GM18511 (cell line): Measurements from ENCODE around the gene BMP10.
"Not testable (repeated sequence)": the region's sequence is repeated elsewhere in the genome, so short reads cannot be mapped to it uniquely, and the experiment has no call there.

Source experiments
- ATAC-seq: cut with Tn5 transposase; IDR thresholded peaks from one replicate; pipeline ENCODE4 v1.9.1; 2021; ENCODE audit warnings: mild to moderate bottlenecking, moderate library complexity; ENCODE audit not compliant: unreplicated experiment

The BMP10 gene

DNA sequence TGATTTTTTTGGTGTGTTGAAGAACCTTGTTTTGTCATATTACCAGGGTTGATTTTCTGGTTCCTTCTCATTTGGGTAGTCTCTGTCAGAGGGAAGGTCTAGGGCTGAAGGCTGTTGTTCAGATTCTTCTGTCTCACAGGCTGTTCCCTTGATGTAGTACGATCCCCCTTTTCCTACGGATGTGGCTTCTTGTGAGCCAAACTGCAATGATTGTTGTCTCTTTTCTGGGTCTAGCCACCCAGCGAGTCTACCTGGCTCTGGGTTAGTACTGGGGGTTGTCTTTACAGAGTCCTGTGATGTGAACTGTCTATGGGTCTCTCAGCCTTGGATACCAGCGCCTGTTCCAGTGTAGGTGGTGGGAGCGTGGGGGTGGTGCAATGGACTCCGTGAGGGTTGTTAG, 24.8 kb upstream of the BMP10 start:
- not testable (repeated sequence) for ATAC-seq

DNA sequence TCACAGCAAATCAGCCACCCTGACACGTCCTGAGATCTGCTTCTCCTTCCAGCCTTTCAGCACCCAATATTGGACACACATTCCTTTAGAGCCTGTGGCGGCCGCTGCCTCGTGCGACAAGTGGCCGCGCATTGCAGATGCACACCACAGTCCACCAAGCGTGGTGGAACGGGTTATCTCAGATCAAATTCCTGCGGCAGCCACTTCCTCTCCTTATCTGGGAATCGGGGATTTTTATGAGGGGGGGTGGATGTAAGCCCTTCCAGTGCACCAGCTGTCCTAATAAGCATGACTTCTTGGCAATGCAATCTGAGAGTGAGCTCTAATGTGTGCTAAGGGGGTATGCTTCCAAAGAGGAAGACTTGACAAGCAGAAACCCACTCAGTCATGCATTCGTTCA, 18.3 kb upstream of the BMP10 start:
- no peak for ATAC-seq

DNA sequence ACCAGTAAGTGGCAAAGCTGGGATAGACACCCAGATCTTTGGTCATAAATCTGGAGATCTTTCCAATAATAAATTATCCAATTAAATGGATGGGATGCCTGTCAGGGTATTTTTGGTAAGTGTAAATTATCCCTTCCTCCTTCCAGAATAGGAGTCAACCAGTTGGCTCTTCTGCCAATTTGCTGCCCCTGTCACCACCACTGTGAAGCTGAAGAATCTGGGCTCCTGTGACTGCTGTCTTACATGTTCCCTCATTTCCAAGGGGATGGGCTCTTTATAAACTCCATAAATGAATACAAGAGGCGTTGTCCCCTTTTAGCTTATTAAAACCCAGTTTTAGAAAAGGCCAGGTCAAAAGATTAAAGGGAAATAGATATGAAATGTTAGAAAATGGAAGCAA, 17.8 kb upstream of the BMP10 start:
- no peak for ATAC-seq

DNA sequence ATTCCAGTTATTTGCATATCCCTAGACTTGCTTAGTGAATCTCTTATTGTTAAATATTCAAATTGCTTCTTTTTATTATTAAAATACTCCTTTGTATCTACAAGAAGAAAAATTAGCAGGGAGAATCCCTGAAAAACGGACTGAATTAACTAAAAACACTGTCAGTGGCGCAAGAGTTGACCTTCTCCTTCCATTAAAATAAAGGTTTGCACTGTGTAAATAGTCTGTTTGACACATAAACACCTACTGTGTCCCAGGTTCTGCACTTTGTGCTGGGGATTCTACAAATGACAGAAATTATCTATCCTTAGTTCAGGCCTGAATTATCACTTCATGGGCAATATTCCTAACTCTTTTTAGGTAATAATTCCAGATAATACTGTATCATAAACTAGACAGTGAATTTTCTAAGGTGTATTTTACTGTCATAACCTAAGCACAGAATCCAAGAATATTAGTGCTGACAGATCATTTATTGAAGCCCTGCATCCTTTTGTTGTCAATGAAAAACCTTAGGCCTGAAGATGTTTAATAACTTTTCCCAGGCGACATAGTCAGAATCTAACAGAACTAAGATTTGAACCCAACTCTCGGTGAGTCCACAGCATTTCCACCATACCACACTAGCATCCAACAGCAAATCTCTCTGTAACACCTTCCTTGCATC, 17.0 kb upstream of the BMP10 start:
- ATAC-seq = no peak

DNA sequence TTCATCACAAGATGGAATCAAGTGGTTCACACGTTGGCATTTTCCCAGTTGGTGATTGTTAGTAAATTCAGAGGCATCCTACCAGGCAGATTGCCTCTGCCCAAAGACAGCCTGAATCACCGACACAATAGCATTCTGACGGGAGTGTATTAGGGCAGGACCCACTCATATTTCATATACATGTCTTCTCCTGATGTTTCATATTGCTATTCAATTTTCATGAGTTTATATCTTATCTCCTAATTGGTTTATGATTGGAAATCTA, 14.5 kb upstream of the BMP10 start:
- no peak for ATAC-seq

DNA sequence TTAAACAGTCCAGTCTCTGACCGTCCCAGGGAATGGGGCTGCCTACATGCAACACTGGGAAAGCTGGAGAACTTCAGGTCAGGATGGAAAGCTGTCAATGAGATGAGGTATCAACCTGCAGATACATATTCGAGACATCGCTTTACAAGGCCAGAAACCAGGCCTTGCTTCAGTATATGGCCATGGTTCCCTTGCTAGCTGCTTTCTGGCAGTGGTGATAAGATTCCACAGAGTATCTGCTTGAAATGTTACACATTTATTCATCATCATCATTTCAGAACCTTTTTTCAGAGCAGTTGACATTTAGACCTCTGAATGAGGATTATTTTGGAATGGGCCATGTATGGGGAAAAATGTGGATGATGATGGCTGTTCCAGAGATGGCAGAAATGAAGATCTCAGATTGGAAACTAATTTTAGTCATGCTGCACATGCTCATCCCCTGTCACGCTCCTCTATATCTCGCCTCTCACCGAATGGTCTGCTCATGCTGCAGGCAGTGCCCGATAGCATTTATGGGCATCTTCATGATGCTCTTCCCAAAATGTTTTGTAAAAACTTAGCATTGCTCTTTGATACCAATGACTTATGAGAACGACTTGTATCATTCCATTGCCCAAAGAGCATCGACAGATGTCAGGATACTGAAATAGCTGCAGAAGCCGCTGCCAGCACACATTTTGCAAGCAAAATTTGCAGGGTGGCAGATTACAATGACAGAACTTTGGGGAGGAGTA, 14.0 kb upstream of the BMP10 start:
- no peak for ATAC-seq

DNA sequence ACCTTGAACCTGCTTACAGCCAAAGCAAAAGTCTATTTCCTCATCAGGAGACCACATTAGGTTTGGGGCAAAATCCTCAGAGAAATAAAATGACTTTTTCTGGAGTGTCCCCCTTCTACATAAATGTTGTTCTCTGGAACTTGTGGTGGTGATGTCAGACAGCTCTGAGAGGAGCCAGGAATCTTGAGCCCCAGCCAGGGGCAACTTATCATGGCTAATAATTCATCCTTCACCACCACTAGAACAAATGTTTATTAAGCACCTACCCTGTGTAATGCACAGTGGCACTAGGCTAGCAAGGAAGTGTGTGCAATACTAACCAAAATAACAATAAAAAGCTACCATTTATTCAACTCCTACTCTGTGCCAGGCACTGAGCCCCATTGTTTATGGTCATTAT, 9.0 kb upstream of the BMP10 start:
- ATAC-seq = no peak

DNA sequence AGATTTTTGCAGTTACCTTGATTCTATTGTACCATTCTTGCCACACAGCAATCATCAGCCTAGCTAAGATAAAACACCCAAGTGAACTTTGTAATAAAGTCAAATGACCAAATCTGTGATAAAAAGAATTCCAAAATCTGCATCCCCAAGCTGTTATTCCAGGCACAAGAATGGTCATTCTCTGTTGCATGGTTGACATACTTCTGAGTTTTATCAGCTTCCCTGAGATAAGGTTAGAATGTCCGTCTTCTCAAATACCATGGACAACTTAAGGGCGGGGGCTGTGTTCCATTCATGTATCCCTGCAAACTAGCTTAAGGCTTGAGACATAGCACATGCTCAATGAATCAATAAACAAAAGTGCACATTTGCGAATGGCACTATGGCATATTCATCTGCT, 8.1 kb upstream of the BMP10 start:
- ATAC-seq = no peak

DNA sequence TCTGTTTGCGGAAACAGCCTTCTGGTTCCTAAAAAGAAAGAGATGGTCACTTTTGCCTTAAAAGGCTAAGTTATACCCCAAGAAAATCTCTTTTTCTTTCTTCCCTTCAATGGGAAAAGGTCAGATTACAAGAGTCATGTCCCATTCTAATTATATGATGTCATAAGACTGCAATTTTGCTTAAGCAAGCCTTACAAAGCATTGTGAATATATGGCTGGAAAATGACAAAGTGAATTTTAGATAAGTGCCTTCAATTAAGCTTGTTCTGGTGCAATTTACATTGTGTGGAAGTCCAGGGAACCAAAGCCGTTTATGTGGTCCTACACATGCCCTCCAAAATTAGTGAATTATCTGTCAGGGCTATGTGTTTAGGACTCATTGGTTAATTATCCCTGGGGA, 7.6 kb upstream of the BMP10 start:
- no peak for ATAC-seq

DNA sequence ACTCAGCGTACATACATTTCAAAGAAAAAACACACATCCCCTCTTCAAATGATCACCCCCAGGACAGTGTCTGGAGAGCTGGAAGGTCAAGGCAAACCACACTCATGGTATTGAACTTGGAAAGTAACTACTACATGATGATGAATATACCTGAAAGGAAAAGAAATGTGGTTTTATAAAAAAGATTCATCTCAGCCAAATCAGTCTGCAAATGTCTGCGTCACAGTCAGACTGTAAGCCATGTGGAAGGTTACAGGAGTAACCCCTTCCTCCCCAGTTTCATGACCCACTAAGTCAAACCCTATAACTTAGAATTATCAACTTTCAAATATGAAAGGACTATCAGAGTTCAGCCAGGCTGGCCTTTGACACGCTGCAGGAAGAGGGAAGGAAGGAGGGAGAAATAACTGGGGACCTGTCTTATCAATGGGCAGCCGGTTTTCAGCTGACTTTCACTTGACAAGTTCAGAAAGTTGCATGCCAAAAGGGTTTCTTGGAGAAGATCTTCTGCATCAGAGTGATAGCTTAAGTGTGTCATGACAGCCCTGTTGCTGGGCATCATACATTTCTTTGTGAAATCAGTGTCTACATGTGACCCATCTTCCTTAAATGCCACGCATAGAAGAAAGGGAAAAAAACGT, 7.0 kb upstream of the BMP10 start:
- ATAC-seq = no peak

DNA sequence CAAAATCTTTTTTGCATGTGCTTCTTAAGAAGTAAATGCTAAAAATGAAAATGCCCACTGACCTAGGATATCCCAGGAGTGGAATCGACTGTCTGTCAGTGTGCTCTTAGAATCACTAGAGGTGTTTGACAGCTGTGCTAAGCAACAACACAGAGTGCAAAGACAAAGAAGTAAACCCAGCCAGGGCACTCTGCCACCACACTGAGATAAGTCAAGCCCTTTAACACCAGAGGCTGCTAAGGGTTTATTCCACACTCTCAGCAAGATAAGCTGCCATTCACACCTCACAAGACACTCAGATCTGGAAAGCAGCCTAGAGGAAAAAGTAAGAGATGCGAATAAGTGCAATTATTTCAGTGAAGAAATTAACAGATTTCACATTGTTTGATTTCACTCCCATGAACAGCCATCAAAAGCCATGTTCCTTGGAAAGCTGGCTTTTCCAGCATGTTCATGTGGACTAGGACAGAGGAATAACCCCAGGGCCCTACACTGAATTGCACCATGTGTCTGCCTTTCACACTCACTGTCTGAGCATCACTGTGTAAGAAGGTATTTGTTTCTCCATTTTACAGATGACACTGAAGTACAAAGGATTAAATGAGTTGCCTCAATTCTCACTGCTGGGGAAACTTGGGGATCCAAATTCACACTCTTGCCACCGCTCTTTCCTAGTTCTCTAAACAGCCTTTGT, 6.0 kb upstream of the BMP10 start:
- ATAC-seq = no peak

DNA sequence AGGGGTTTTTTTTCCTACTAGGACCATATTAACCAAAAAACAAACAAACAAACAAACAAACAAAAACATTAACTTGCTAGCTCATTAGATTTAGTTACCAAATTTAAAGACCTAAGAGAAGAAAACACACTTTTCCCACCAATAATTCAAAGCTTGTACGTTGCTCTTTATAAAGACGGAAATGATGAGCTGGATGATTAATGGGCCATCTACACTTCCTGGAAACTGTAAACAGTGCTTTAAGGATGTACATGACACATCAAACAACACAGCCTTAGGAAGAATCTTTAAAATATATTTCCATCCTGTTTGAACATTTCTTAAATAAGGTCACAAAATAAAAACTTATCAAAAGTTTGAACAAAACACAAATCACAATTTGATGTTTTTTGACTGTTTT, 982 bp downstream of the BMP10 start:
- no peak for ATAC-seq

DNA sequence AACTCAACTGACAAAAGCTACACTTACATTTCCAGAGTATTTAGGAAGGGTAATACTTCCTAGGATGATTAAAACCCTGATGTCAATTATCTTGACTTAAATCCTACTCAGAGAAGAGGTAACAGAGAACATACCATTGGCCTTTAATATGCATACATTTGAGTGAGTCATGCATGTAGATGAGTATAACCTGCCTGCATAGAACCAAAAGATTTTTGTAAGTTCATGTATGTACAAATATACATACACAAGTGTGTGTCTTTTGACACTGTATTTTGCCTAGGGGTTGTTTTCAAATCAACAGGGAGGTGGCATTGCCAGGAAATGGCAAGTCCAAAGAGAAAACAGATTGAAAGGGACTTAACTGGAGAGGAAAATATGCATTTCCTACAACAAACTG, 6.1 kb downstream of the BMP10 start:
- no peak for ATAC-seq

DNA sequence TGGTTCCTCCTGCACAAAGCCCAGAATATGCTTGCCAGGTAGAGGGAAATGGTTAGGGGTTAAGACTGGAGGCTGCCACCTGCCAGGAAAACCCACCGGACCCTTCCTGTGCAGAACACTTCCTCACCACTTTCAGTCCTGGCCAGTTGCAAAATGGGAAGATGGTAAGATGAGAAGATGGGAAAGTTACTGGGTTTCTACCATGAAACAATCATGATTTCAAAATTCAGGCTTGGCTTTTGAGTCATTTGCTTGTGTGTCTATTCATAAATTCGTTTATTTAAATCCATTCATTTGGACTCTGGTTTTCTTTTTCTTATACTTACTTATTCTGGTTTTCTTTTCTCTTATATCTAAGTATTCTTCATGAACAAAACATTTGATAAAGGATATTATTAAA, 7.2 kb downstream of the BMP10 start:
- no peak for ATAC-seq

DNA sequence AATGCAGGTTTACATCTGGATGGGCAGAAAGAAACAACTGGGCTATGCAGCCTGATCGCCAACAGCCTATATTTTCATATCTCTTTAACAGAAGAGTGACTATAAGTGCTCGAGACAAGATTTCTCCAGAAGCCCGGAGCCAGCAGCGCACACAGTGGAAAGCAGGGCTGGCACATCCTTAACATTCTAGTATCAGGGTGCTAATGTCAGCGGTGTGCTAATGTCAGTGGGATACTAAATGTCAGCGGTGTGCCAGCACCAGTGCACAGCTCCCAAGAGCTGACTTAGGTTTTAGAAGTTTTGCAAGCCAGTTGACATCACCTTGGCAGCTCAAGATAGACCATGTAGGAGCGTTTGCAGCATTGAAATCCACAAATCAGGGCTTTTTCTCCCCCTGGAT, 8.3 kb downstream of the BMP10 start:
- ATAC-seq = no peak

DNA sequence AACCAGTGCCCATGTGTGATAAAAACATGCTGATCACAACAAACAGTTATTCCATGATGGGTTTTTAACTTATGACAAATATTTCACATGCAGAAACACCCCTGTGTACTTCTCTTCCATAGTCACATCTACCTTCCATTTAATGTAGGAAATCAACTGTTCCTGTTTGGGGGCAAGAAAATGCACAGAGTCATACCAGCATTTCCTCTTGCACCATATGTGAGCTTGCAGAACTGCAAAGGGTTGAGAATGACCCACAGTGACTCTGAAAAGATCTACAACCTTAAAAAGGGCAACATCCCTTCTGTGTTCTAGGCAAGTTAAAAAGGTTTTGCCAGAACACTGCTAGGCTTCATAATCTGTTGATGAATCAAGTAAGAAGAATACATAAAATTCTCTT, 9.9 kb downstream of the BMP10 start:
- no peak for ATAC-seq

DNA sequence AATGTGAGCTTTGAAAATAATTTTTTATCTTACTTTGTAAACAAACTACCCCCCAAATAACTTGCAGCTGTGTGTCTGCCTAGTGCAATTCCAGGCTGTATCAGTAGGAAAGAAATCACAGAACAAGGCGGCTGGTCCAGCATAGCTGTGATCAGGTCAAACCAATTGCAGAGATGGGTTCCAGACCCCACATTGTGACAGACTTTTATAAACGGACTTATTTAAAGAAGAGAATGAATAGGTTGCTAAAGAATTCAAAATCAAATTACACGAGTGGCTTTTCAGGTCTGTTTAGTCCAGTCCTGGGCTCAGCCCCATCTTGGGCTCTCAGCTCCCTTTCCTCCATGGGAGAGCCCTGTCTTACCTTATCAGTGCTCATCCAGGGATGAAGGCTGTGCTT, 11.1 kb downstream of the BMP10 start:
- ATAC-seq = no peak

DNA sequence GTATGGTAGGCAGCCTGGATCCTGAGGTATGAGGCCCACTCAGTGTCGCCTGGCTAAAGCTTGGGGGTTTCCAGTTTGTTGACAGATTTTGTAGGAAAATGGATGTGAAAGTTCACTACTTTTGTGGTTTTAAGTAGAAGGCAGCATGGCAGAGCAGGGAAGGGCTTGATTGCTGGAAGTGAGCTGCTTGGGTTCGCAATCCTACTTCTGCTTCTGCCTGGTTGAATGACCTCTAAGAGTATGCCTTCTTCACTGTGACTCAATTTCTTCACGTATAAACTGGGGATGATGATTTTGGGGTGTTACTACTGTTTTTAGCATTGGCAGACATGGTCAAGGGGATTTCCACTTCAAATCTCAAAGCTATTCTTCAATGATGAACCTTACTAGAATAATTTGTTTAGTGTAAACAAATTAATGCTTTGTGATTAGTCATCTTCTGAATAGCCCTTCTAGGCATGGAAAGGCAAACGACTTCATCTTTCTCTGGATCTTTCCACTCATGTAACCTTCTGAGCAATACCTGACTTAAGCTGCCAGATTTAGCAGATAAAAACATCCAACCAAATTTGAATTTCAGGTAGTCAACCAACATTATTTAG, 13.2 kb downstream of the BMP10 start:
- ATAC-seq = peak; percentile 72

DNA sequence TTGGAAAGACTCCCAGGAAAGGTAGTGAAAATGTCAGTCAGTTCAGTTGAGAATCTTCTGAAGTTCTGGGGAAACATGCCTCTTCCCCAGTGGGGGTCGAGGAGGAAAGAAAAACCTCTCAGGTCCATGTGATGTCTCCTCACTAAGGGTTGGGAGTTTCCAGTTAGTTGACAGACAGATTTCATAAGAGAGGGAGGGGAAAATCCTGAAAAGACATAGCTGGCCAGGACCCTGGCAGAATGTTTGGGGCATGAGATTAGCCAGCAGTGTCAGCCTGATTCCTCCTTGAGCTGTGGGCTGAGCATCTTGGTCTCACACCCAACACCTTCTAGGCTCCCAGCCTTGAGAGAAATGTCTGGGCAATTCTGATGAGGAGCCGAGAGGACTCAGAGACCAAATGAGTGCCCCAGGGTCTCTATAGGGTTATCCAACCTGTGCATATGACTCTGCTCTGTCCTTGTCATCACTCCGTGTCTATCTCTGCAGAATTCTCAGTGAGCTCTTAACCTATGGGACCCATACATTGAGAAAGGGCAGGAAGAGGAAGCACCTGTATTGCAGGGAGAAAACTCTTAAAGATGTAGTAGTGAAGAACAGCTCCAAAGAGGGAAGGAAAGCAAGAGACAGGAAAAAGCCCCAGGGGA, 13.9 kb downstream of the BMP10 start:
- peak; percentile 30 for ATAC-seq

DNA sequence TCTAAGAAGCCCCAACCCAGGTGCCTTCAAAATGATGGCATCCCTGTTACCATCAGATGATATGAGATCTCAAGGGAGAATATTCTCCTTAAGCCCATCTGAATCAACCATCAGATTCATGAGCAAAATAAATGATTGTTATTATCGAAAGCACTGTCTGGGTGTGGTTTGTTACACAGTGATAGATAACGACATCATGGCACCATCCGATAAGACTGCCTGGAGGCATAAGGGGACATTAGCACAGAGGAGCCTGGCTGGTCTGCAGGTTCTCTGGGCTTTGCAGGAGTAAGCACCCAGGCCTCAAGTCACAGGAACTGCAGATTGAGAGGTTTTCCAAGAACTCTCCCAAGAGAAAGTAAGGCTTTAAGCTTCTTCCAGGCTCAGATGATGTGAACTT, 15.6 kb downstream of the BMP10 start:
- ATAC-seq = no peak

DNA sequence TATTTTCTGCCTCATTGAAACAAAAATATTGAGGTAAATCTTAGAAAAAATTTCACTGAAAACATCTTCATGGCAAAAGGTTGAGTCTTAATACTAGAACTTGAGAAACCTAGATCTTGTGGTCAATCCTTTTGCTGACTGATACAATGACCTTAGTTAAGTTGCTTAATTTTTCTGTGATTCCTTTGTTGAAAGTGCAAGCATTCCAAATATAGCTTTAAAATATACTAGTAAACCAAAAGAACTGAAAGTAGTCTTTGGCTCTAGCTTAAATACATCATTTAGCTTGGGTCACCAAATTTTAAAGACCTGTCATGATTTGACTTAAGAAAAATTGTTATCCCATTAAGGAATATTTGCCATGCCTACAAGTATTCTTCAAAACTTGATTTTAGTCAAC, 16.7 kb downstream of the BMP10 start:
- ATAC-seq = no peak
